Gastrocnemius medialis (tissue), 4 donors: Measurements from ENCODE around the gene STON2.

Experiments
- CTCF ChIP-seq, 5 experiments: fragments of 450-650 bp in 3 of 5; fragments of 200-600 bp in 2 of 5; sonication (generic) in 2 of 5; IDR thresholded peaks in 4 of 5; conservative IDR thresholded peaks in 1 of 5; 1 replicate in 4 of 5; 2 replicates in 1 of 5; pipeline ENCODE4 v1.5.1; 2016 to 2019; ENCODE audit warnings: antibody characterized with exemption in 5 of 5, mild to moderate bottlenecking in 3 of 5, moderate library complexity in 3 of 5
- POLR2A ChIP-seq, 2 donors: fragments of 450-650 bp; IDR thresholded peaks; one replicate each; pipeline ENCODE4 v1.6.1; 2017; ENCODE audit warnings: antibody characterized with exemption in 2 of 2, mild to moderate bottlenecking in 2 of 2, moderate library complexity in 2 of 2

DNA sequence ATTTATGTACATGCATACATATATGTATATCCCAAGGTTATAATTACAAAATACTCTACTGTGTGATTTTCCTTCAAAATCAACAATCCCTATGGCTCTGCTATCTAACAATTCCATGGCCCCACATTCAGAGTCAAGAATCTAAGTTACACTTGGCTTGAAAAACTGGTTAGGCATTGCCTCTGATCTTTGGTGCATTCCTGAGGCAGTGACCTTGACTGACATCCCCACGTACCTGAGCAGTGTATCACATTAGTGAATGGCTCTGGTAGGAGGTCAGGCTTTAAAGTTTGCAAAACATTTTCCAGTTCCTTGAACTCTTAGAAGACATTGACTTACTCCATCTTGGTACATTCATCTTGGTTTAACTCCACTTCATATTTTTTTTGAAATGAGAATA lies 8.5 kb upstream of the STON2 start:
- TF ChIP-seq CTCF (IDR thresholded peaks at IDR 0.05 in 4 of 5, conservative IDR thresholded peaks at IDR 0.05 in 1 of 5) = no peak
- TF ChIP-seq POLR2A (IDR thresholded peaks at IDR 0.05) = no peak
